ENCODE data around the gene TRIP12.

Gene TRIP12

DNA sequence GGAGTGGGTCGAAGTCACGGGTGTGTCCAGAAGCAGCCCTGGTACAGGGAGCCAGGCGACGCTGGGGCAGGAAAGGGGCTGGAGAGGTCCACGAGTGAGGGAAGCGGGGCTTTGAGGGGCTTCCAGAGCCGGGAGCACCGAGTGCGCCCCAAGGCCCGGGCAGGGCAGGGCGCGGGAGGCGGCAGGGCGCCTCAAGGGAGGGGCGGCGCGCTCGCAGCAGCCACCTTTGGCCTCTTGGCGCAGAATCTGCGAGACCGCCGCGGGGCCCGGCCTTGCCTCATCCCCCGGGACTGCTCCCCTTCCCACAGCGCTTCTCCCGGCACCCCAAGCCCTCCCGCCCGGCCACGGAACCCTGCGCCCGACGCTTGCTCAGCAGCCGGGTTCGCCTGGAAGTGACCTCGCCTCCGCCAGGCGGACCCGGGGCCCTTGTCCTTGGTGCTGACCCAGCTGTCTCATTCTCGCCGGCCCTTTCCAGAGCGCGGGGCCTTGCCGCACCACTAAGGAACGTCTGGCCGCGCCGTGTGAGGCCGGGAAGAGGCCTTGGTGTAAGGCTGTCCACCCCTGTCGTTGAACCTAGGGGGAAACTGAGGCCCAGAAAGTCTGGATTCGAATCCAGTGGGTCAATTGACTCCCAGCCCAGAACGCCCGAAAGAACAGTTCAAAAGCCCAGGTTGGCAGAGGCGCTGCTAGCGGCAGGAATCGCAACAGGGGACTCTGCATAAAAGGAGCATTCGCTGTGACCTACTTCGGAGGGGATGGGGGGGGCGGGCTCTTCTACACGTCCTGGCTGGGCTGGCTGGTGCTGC lies 206.9 kb downstream of the TRIP12 start:
- H3K9me3 ChIP-seq (ENCODE audit: control insufficient read depth, low read length) = no peaks in the 10 kb centered on the region
- H3K4me1 ChIP-seq (ENCODE audit: control insufficient read depth, insufficient read depth, low read length) = peaks cover 6% of the 10 kb centered on the region
- H3K4me3 ChIP-seq (ENCODE audit: low read length) = no peak overlapping the region
- H3K9ac ChIP-seq (ENCODE audit: low read length) = no peak overlapping the region
- H3K36me3 ChIP-seq (ENCODE audit: control insufficient read depth, insufficient read depth, low read length) = no peaks in the 10 kb centered on the region
- peaks cover 29% of the 10 kb centered on the region for H3K27me3 ChIP-seq (ENCODE audit: control insufficient read depth, insufficient read depth, low read length)

DNA sequence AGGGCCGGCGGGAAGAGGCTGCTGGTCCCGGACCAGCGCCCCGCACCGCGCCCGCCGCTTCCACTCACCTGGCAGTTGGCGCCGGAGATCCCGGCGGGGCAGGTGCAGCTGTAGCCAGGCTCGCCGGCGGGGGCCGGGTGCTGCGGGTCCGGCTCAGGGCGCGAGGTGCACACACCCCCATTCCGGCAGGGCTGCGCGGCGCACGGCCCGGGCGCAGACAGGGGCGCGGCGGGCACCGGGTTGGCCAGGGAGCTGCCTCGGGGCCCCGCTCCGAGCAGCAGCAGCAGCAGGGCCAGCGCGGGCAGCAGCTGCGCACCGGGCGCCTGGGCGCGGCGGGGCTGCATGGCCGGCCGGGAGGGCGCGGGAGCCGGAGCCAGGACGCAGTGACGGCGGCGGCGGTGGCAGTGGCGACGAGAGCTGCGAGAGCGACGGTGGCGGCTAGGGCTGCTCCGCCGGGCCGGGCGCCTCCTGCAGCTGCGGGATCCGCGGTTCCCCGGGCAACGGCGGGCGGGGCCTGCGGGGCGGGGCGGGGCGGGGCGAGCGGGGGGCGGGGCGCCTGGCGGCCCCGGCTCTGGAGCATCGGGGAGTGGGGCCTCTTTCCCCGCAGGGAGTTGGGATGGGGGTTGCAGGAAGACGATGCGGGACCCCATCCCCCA lies 207.6 kb downstream of the TRIP12 start, which contains the start of gene DNER:
Gene DNER (minus strand): TSS at position 476 of the 656 bp plus-strand sequence. CDS start 132 bp downstream, at position 344.
- H3K4me1 ChIP-seq (ENCODE audit: control insufficient read depth, insufficient read depth, low read length) = peaks cover 6% of the 10 kb centered on the region
- no peaks in the 10 kb centered on the region for H3K36me3 ChIP-seq (ENCODE audit: control insufficient read depth, insufficient read depth, low read length)
- no peak within 1 kb of the TSS for H3K9ac ChIP-seq (ENCODE audit: low read length)
- H3K27me3 ChIP-seq (ENCODE audit: control insufficient read depth, insufficient read depth, low read length) = peaks cover 29% of the 10 kb centered on the region
- no peak within 1 kb of the TSS for H3K4me3 ChIP-seq (ENCODE audit: low read length)
- no peaks in the 10 kb centered on the region for H3K9me3 ChIP-seq (ENCODE audit: control insufficient read depth, low read length)

All from mucosa of stomach (tissue), 1 donor.